Neural progenitor cell (in vitro differentiated cells): ENCODE measurements around the gene UAP1L1. TPM values are rescaled to one million over a fixed set of nuclear protein-coding genes. Genes with fewer than 3 reads are reported as not detected.

ENCODE experiments used
- DNase-seq: peaks from one replicate; pipeline ENCODE4 v3.0.0-alpha.2; 2016; ENCODE audit warnings: low spot score
- H2AFZ ChIP-seq: fragments of 200-600 bp; sonication (generic); replicated peaks from 2 replicates; pipeline ENCODE4 v1.6.1; 2016; ENCODE audit warnings: antibody characterized with exemption
- H3F3A ChIP-seq: fragments of 200-600 bp; sonication (generic); 2 replicates; pipeline ENCODE4 v1.6.1; 2016; ENCODE audit warnings: antibody characterized with exemption, low read depth
- H3K27ac ChIP-seq: fragments of 200-600 bp; sonication (generic); 2 replicates; pipeline ENCODE4 v1.5.1; 2016; ENCODE audit warnings: mild to moderate bottlenecking
- H3K27me3 ChIP-seq: fragments of 200-600 bp; sonication (generic); 2 replicates; pipeline ENCODE4 v1.6.1; 2016; ENCODE audit warnings: mild to moderate bottlenecking, moderate library complexity
- H3K36me3 ChIP-seq: fragments of 200-600 bp; sonication (generic); 2 replicates; pipeline ENCODE4 v1.5.1; 2016
- H3K4me1 ChIP-seq: fragments of 200-600 bp; sonication (generic); 2 replicates; pipeline ENCODE4 v1.6.1; 2016; ENCODE audit warnings: mixed run types
- H3K4me2 ChIP-seq: fragments of 200-600 bp; sonication (generic); 2 replicates; pipeline ENCODE4 v1.6.1; 2016
- H3K4me3 ChIP-seq: fragments of 200-600 bp; sonication (generic); 2 replicates; pipeline ENCODE4 v1.5.1; 2016
- H3K79me2 ChIP-seq: fragments of 200-600 bp; sonication (generic); 2 replicates; pipeline ENCODE4 v1.6.1; 2016; ENCODE audit warnings: low read depth
- H3K9ac ChIP-seq: fragments of 200-600 bp; sonication (generic); 2 replicates; pipeline ENCODE4 v1.6.1; 2016
- H3K9me3 ChIP-seq: fragments of 200-600 bp; sonication (generic); 2 replicates; pipeline ENCODE4 v1.5.1; 2016; ENCODE audit warnings: low read depth
- H4K20me1 ChIP-seq: fragments of 200-600 bp; sonication (generic); 2 replicates; pipeline ENCODE4 v1.6.1; 2016; ENCODE audit warnings: low read depth
- H3K27ac Mint-ChIP-seq: 3 replicates; pipeline ENCODE4 v1.8.0; 2021; ENCODE audit warnings: mixed read lengths
- H3K27me3 Mint-ChIP-seq: 2 replicates; pipeline ENCODE4 v1.8.0; 2022; ENCODE audit warnings: low read depth, mild to moderate bottlenecking, inconsistent platforms, moderate library complexity, mixed read lengths; ENCODE audit not compliant: insufficient read depth
- H3K36me3 Mint-ChIP-seq: 3 replicates; pipeline ENCODE4 v1.8.0; 2021; ENCODE audit warnings: mixed read lengths
- H3K4me1 Mint-ChIP-seq: 3 replicates; pipeline ENCODE4 v1.8.0; 2021; ENCODE audit warnings: mixed read lengths
- H3K4me3 Mint-ChIP-seq: 3 replicates; pipeline ENCODE4 v1.8.0; 2021; ENCODE audit warnings: mild to moderate bottlenecking, moderate library complexity, mixed read lengths
- H3K9me3 Mint-ChIP-seq: 3 replicates; pipeline ENCODE4 v1.8.0; 2020; ENCODE audit warnings: mixed read lengths
- EZH2 ChIP-seq: fragments of 200-600 bp; sonication (generic); IDR thresholded peaks from 2 replicates; pipeline ENCODE4 v1.6.1; 2017; ENCODE audit warnings: antibody characterized with exemption, mild to moderate bottlenecking, moderate library complexity
- EZH2phosphoT487 ChIP-seq: fragments of 200-600 bp; sonication (generic); IDR thresholded peaks from 2 replicates; pipeline ENCODE4 v1.6.1; 2017; ENCODE audit warnings: antibody characterized with exemption
- total RNA-seq: library from RNA; depleted of rRNA; stranded (reverse); fragments of >200 nt; gene quantifications from 2 replicates; pipeline ENCODE4 v1.2.3, GENCODE V29; 2015; ENCODE audit warnings: low replicate concordance
- TF ChIP-seq, protein P1 (sequence below): fragments of 200-600 bp; sonication (generic); IDR thresholded peaks from 2 replicates; pipeline ENCODE4 v1.5.1; 2017; ENCODE audit warnings: antibody characterized with exemption, mild to moderate bottlenecking

UAP1L1 gene
- total RNA-seq, 1 donor from 2014 or later, result 0.51 TPM

DNA sequence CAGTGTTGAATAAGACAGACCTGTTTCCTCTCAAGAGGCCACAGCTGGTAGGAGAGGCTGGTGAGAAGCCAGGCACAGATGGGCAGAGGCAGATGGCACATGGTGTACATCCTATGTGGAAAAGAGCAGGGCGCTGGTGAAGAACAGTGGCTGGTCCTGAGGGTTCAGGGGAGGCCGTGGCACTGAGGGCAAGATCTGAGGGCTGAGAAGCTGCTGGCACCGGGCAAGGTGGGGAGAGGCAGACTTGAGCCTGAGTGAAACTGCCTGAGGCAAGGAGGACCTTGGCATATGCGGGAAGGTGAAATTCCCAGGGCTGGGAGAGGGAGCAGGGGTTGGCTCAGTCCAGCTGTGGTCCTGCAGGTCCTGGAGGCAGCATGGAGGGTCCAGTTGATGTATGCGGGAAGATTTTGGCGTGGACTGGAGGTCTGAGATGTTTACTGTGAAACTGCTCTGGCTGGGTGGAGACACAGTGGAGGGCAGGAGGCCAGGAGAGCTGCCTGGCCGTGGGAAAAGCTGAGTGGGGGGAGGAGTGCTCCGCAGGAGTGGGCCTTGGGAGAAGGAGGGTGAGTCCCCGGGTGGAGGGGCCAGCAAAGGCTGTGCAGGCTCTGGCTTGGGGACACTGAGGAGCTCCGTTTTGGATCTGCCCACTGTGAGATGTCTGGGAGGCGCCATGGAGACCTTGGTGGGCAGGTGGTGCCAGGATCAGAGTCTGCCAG lies 12.1 kb downstream of the UAP1L1 start:
- Histone ChIP-seq H3K36me3 (no peaks in the 10 kb centered on the region), H3K9me3 (no peaks in the 10 kb centered on the region), H3K9ac (no peak overlapping the region), H3K4me1 (peaks cover 7% of the 10 kb centered on the region), H2AFZ (no peak overlapping the region), H3F3A (peaks cover 18% of the 10 kb centered on the region), H3K4me2 (no peak overlapping the region), H3K4me3 (no peak overlapping the region), H3K27ac (no peak overlapping the region), H3K79me2 (peaks cover 9% of the 10 kb centered on the region), H3K27me3 (peaks cover 27% of the 10 kb centered on the region), H4K20me1 (no peaks in the 10 kb centered on the region)
- Mint-ChIP-seq H3K27ac (peak overlapping the region; percentile 34), H3K36me3 (peaks cover 7% of the 10 kb centered on the region), H3K4me3 (peak overlapping the region; percentile 38), H3K27me3 (peaks cover 11% of the 10 kb centered on the region), H3K9me3 (no peaks in the 10 kb centered on the region), H3K4me1 (peaks cover 16% of the 10 kb centered on the region)
- TF ChIP-seq EZH2 (no peak), EZH2phosphoT487 (no peak)
- TF ChIP-seq, protein P1, sequence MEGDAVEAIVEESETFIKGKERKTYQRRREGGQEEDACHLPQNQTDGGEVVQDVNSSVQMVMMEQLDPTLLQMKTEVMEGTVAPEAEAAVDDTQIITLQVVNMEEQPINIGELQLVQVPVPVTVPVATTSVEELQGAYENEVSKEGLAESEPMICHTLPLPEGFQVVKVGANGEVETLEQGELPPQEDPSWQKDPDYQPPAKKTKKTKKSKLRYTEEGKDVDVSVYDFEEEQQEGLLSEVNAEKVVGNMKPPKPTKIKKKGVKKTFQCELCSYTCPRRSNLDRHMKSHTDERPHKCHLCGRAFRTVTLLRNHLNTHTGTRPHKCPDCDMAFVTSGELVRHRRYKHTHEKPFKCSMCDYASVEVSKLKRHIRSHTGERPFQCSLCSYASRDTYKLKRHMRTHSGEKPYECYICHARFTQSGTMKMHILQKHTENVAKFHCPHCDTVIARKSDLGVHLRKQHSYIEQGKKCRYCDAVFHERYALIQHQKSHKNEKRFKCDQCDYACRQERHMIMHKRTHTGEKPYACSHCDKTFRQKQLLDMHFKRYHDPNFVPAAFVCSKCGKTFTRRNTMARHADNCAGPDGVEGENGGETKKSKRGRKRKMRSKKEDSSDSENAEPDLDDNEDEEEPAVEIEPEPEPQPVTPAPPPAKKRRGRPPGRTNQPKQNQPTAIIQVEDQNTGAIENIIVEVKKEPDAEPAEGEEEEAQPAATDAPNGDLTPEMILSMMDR, result no peak
- DNase-seq, result no peak

DNA sequence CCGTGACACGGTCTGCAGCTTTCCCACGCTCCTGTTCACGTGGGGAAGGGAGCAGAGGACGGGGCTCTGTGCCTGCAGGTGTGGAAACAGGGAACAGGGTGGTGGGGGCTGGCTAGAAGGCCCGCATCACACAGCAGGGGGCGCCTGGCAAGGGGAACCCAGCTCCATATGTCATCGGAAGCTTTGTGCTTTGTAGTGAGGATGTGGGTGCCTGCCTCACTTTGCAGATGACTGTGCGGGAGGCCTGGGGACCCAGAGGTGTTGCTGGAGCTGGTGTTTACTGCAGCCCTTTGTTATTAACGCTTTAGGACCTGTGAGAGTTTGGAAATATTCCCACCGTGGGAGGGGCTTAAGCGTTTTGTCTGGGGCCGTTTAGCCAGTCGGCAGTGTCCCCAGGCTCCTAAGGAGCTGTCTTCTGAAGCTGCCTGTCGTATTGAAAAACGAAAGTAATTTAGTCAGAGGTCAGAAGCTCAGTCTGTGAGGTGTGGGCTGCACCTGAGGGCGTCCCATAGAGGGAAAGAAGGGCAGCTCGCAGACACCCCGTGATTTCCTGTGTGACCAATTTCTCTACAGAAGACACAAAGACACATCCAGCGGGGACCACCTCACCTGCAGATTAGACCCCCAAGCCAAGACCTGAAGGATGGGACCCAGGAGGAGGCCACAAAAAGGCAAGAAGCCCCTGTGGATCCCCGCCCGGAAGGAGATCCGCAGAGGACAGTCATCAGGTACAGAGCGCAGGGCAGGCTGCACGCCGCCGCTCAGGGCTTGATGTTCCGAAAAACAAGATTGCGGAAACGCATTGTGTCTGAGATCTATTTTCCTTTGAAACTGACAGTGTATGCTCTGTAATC lies 18.6 kb downstream of the UAP1L1 start:
- no peak overlapping the region for H3K4me2 ChIP-seq
- Mint-ChIP-seq H3K36me3 (peaks cover 8% of the 10 kb centered on the region), H3K4me1 (no peaks in the 10 kb centered on the region), H3K27me3 (peaks cover 2% of the 10 kb centered on the region), H3K27ac (no peak overlapping the region), H3K9me3 (no peaks in the 10 kb centered on the region), H3K4me3 (no peak overlapping the region)
- no peaks in the 10 kb centered on the region for H3K4me1 ChIP-seq
- no peaks in the 10 kb centered on the region for H3K9me3 ChIP-seq
- no peaks in the 10 kb centered on the region for H4K20me1 ChIP-seq
- no peaks in the 10 kb centered on the region for H3K36me3 ChIP-seq
- no peak overlapping the region for H3K9ac ChIP-seq
- H3K27me3 ChIP-seq, result no peaks in the 10 kb centered on the region
- H2AFZ ChIP-seq, result no peak overlapping the region
- no peaks in the 10 kb centered on the region for H3K79me2 ChIP-seq
- H3K4me3 ChIP-seq, result no peak overlapping the region
- DNase-seq, result no peak
- TF ChIP-seq, protein P1, result no peak
- TF ChIP-seq EZH2phosphoT487, result no peak
- no peak for TF ChIP-seq EZH2
- H3K27ac ChIP-seq, result no peak overlapping the region
- no peaks in the 10 kb centered on the region for H3F3A ChIP-seq

DNA sequence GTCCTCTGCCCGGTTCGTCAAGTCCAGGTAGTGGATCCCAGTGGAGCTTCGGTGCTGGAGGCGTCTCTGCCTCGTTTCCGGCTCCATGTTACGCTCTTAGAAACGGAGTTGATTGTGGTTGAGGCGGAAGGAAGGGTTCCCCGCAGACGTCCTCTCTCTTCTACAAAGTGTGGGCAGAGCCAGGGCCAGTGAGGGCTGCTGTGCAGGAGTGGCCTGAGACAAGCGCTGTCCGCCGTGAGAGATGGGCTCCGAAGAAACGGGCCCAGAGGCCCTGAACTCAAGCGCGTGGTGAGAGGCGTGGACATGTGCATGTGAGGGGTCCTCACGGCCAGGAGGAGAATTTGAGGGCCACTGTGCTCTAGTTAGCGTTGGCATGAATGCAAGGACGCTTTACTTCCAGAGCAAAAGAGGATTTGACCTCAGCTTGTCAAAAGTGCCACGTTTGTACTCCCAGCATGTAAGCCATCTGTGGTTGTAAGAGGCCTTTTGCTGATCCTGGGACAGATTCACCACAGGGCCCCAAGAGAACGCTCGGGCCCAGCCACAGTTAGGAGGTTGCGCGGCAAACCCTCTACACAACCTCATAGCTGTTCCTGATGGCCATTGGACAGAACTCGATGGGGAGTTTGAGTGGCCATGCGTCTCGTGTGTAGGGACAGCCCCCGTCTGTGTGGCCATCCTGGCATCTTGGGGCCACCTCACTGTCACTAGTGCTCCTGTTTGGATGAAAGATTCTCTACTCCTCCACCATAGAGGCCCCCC lies 19.6 kb downstream of the UAP1L1 start:
- no peak overlapping the region for H3K27ac ChIP-seq
- no peak overlapping the region for H3K9ac ChIP-seq
- Mint-ChIP-seq H3K9me3 (no peaks in the 10 kb centered on the region), H3K4me1 (no peaks in the 10 kb centered on the region), H3K4me3 (no peak overlapping the region), H3K27me3 (peaks cover 2% of the 10 kb centered on the region), H3K27ac (no peak overlapping the region), H3K36me3 (peaks cover 8% of the 10 kb centered on the region)
- H3K27me3 ChIP-seq, result no peaks in the 10 kb centered on the region
- no peak for DNase-seq
- H3F3A ChIP-seq, result peaks cover 6% of the 10 kb centered on the region
- no peak overlapping the region for H2AFZ ChIP-seq
- no peak overlapping the region for H3K4me3 ChIP-seq
- no peak for TF ChIP-seq EZH2
- TF ChIP-seq EZH2phosphoT487, result no peak
- TF ChIP-seq, protein P1, result no peak
- no peak overlapping the region for H3K4me2 ChIP-seq
- H3K4me1 ChIP-seq, result no peaks in the 10 kb centered on the region
- no peaks in the 10 kb centered on the region for H3K9me3 ChIP-seq
- no peaks in the 10 kb centered on the region for H3K79me2 ChIP-seq
- H3K36me3 ChIP-seq, result no peaks in the 10 kb centered on the region
- H4K20me1 ChIP-seq, result no peaks in the 10 kb centered on the region
